ENCODE results near the gene LSAMP.

DNA sequence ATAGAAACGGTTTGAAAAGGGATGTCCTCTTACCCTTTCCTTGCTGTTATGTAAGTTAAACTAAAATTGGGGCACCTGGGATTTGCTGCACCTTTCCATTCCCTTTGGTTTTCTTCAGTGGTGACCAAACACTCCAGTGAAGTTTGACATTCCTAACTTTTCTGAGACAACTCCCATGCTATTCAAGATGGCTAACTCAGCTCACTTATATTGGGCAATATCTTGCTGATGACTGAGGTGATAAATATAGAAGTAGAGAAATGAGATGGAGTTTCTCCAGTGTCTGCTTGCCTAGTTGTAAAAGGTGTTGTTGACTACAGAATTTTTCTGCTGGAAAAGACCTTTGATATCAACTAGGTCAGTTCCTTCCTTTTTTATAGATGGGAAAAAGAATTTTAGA lies 530.2 kb downstream of the LSAMP start:
- TF ChIP-seq POLR2AphosphoS5 (IDR thresholded peaks at IDR 0.05) (no peak), EP300 (IDR thresholded peaks at IDR 0.05) (no peak)
- TF ChIP-seq, protein P1, sequence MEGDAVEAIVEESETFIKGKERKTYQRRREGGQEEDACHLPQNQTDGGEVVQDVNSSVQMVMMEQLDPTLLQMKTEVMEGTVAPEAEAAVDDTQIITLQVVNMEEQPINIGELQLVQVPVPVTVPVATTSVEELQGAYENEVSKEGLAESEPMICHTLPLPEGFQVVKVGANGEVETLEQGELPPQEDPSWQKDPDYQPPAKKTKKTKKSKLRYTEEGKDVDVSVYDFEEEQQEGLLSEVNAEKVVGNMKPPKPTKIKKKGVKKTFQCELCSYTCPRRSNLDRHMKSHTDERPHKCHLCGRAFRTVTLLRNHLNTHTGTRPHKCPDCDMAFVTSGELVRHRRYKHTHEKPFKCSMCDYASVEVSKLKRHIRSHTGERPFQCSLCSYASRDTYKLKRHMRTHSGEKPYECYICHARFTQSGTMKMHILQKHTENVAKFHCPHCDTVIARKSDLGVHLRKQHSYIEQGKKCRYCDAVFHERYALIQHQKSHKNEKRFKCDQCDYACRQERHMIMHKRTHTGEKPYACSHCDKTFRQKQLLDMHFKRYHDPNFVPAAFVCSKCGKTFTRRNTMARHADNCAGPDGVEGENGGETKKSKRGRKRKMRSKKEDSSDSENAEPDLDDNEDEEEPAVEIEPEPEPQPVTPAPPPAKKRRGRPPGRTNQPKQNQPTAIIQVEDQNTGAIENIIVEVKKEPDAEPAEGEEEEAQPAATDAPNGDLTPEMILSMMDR (IDR thresholded peaks at IDR 0.05) = no peak
